HFFc6 (cell line): Measurements from ENCODE around the gene DOCK2. TPM values are rescaled to one million over a fixed set of nuclear protein-coding genes. Genes with fewer than 3 reads are reported as not detected.

Experiments used
- DNase-seq: peaks from one replicate; pipeline ENCODE4 v3.0.0-alpha.2; 2018
- H3K27ac Mint-ChIP-seq: 2 replicates; pipeline ENCODE4 v1.8.0; 2020; ENCODE audit warnings: mild to moderate bottlenecking, mixed read lengths
- H3K27me3 Mint-ChIP-seq: 2 replicates; pipeline ENCODE4 v1.8.0; 2021; ENCODE audit warnings: mild to moderate bottlenecking, moderate library complexity, mixed read lengths; ENCODE audit not compliant: insufficient read depth
- H3K36me3 Mint-ChIP-seq: 2 replicates; pipeline ENCODE4 v1.8.0; 2021; ENCODE audit warnings: low read depth, mixed read lengths
- H3K4me1 Mint-ChIP-seq: 2 replicates; pipeline ENCODE4 v1.8.0; 2020; ENCODE audit warnings: low read depth, mixed read lengths
- H3K4me3 Mint-ChIP-seq: 2 replicates; pipeline ENCODE4 v1.8.0; 2020; ENCODE audit warnings: mild to moderate bottlenecking, moderate library complexity, mixed read lengths
- H3K9me3 Mint-ChIP-seq: 2 replicates; pipeline ENCODE4 v1.8.0; 2020; ENCODE audit warnings: mild to moderate bottlenecking, mixed read lengths
- CTCF ChIP-seq: fragments of 200-600 bp; sonication (generic); IDR thresholded peaks from 2 replicates; pipeline ENCODE4 v1.5.0; 2021; ENCODE audit warnings: antibody characterized with exemption, mild to moderate bottlenecking
- total RNA-seq, 6 experiments: library from RNA; stranded (reverse); fragmentation: NEBNext Ultra II Directional; extraction: Animal tissue kit (Norgen Biotek cat#: 25700); gene quantifications; 2 replicates in 1 of 6; 3 replicates in 5 of 6; pipeline ENCODE4 v1.2.3, GENCODE V29; 2021

DOCK2 gene
- total RNA-seq, 6 experiments from 2014 or later: 1.4 to 6.5 (median 3.0) TPM

DNA sequence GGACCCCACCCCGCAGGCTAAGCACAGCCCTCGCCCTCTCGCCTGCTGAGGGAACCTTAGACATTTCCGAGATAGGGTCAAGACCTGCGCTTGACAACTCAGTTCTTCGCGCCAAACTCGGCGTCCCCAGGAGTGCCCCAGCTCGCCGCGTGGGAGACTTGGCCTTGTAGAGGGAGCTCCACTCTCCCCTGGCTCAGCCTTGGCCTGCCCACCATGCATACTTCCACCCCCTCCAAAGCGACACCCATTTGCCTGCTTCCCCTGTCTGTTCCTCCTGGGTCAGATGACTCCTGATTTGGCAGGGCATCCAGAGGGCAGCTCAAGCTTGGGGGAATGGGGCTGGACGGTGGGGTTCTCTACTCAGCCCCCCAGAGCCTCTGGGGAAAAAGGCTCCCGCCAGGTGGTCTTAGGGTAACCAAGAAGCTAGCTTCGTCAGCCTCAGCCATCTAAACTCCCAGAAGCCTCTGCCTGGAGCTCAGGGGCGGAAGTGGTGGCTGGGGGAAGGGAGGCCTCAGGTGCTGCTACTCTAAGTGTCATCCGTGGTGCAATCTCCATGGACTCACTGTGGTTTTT lies 560 bp downstream of the DOCK2 start:
- no peak overlapping the region for H3K27ac Mint-ChIP-seq
- no peak overlapping the region for H3K4me3 Mint-ChIP-seq
- no peaks in the 10 kb centered on the region for H3K27me3 Mint-ChIP-seq
- peaks cover 36% of the 10 kb centered on the region for H3K36me3 Mint-ChIP-seq
- H3K4me1 Mint-ChIP-seq: peaks cover 18% of the 10 kb centered on the region
- no peak for DNase-seq
- no peak for TF ChIP-seq CTCF
- H3K9me3 Mint-ChIP-seq: peaks cover 36% of the 10 kb centered on the region

- no peaks in the 10 kb centered on the region for H3K4me1 Mint-ChIP-seq
- H3K4me3 Mint-ChIP-seq: no peak overlapping the region
- H3K36me3 Mint-ChIP-seq: peaks cover 21% of the 10 kb centered on the region
- no peaks in the 10 kb centered on the region for H3K27me3 Mint-ChIP-seq
- H3K27ac Mint-ChIP-seq: no peak overlapping the region
- peak; percentile 21 for DNase-seq
- no peak for TF ChIP-seq CTCF
- H3K9me3 Mint-ChIP-seq: peaks cover 19% of the 10 kb centered on the region
These were observed 4.2 kb downstream of the DOCK2 start for GRCh38 chr5:169641253-169641652.

DNA sequence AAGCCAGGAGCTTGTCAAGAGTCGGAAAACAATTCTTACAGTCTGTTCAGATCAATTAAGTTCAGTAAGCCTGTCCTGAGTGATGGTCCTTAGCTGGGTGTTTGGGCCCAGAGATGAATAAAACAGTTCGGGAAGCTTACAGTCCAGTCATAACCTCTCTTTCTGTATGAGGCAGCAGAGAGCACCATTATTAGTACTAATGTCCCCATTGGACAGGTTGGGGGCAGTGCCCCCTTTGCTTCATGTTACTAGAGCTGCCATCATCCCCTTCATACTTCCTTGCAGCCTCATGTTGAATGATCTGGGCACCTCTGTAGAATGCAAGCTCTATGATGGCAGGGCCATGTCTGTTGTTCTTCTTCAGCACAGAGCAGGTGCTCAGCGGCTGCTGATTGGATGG lies 9.8 kb downstream of the DOCK2 start:
- H3K4me3 Mint-ChIP-seq: no peak overlapping the region
- H3K27ac Mint-ChIP-seq: peak overlapping the region; percentile 94; the same call in 1 of the 2 replicates
- no peaks in the 10 kb centered on the region for H3K27me3 Mint-ChIP-seq
- H3K36me3 Mint-ChIP-seq: 0 out of 2 replicates have a peak, but pooled peaks cover 4% of the 10 kb centered on the region
- H3K4me1 Mint-ChIP-seq: peaks cover 45% of the 10 kb centered on the region
- TF ChIP-seq CTCF: no peak
- H3K9me3 Mint-ChIP-seq: no peaks in the 10 kb centered on the region
- no peak for DNase-seq

DNA sequence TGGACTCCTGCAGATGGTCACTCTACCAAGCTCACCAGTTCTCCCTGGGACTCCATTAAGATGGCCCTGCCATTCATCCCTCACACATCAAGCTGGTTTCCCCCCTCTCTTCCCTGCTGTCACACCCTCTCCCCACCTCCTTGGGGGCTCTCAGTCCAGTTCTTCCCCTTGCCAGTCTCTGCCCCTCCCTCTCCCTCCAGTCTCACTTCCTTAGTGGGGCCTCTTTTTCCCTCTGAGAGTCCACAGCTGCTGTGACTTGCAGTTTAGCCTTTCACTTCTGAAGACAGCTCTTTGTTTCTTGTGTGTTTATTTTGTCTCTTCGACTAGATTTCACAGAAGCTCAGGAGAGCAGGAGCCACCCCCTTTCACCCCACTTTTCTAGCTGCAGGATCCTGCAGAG lies 10.5 kb downstream of the DOCK2 start:
- Mint-ChIP-seq H3K27ac (peak overlapping the region; percentile 94), H3K9me3 (no peaks in the 10 kb centered on the region), H3K4me1 (peaks cover 50% of the 10 kb centered on the region), H3K4me3 (no peak overlapping the region), H3K36me3 (0 out of 2 replicates have a peak, but pooled peaks cover 4% of the 10 kb centered on the region), H3K27me3 (no peaks in the 10 kb centered on the region)
- no peak for DNase-seq
- no peak for TF ChIP-seq CTCF

GRCh38 chr5:169648725-169649310 lies 11.7 kb downstream of the DOCK2 start:
- Mint-ChIP-seq H3K9me3 (no peaks in the 10 kb centered on the region), H3K36me3 (0 out of 2 replicates have a peak, but pooled peaks cover 4% of the 10 kb centered on the region), H3K4me3 (peak overlapping the region; percentile 56), H3K27ac (peak overlapping the region; percentile 94), H3K4me1 (peaks cover 50% of the 10 kb centered on the region), H3K27me3 (no peaks in the 10 kb centered on the region)
- DNase-seq: peak; percentile 90
- peak; percentile 11; the same call in 1 of the 2 replicates for TF ChIP-seq CTCF
